C4-2B (cell line): ENCODE measurements around the gene MAOB.

ENCODE experiments used
- ZFX ChIP-seq: fragments of 450-650 bp; IDR thresholded peaks from 2 replicates; pipeline ENCODE4 v1.6.1; 2017
- TF ChIP-seq, protein P1 (sequence below): fragments of 450-650 bp; conservative IDR thresholded peaks from 2 replicates; pipeline ENCODE4 v1.5.1; 2017; ENCODE audit warnings: mild to moderate bottlenecking

DNA sequence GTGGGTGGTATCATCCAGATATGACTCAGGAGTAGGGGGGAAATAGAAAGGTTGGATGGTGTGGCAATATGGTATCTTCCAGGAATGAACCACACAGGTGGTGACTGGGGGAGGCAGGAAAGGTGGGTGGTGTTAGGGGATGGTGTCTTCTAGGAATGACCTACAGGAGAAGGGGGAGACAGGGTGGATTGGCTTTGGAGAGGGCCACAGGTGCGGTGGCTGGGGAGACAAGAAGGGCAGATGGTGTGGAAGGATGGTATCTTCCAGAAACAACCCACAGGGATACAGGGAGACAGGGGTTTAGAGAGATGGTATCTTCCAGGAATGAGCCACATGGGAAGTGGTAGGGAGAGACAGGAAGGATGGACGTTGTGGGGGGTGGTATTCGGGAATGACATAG lies 162.2 kb downstream of the MAOB start:
- TF ChIP-seq, protein P1, sequence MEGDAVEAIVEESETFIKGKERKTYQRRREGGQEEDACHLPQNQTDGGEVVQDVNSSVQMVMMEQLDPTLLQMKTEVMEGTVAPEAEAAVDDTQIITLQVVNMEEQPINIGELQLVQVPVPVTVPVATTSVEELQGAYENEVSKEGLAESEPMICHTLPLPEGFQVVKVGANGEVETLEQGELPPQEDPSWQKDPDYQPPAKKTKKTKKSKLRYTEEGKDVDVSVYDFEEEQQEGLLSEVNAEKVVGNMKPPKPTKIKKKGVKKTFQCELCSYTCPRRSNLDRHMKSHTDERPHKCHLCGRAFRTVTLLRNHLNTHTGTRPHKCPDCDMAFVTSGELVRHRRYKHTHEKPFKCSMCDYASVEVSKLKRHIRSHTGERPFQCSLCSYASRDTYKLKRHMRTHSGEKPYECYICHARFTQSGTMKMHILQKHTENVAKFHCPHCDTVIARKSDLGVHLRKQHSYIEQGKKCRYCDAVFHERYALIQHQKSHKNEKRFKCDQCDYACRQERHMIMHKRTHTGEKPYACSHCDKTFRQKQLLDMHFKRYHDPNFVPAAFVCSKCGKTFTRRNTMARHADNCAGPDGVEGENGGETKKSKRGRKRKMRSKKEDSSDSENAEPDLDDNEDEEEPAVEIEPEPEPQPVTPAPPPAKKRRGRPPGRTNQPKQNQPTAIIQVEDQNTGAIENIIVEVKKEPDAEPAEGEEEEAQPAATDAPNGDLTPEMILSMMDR = no peak
- TF ChIP-seq ZFX = no peak
